Skin of body (tissue), 2 donors: ENCODE measurements around the gene GABPB2. TPM values are rescaled to one million over a fixed set of nuclear protein-coding genes. Genes with fewer than 3 reads are reported as not detected.

Experiments
- DNase-seq: peaks from one replicate; lab custom pipeline; 2025; lab: John Stamatoyannopoulos, UW
- total RNA-seq: library from RNA; depleted of rRNA; stranded (reverse); fragments of >200 nt; gene quantifications from one replicate; pipeline ENCODE4 v1.2.3, GENCODE V29; 2014

GABPB2 gene
- 14.0 TPM for total RNA-seq

DNA sequence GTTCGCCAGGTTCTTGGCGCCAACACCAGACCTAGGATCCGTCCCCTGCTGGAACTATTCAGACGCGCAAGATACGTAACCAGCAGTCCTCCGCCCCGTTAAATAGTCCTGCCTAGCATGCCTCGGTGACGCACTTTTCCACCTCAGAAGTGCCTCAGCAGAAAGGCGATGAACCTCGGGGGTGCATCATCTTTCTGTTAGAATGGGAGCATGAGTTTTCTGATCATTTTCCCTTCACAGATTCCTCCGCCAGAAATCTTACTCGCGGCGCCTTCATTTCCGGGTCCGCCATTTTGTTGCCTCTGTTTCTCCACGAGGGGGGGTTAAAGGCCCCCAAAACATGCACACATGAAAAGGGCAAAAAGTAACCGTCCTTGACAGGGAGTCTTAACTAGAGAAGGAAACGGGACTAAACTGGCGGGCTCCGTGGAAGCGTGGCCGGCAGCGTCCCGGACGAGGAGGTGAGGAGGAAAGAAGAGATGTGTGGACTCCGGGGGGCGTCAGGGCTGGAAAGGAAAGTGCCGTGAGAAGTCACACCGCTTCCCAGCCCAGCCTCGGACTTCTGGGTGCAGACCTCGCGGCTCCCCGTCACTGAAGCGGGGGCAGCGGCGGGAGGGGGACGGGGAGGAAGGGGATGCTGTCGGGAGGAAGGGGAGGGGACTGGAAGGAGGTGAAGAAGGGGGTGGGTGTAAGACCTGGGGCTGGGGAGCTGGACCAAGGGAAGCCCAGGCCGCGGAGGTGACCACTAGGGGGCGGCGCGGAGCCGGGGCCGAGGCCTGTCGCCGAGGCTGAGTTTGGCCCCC is at the start of gene GABPB2:
Gene GABPB2 (plus strand): TSS at position 288 of the 803 bp plus-strand sequence. CDS start 17,429 bp downstream, outside the sequence.
- DNase-seq = peak; percentile 97

DNA sequence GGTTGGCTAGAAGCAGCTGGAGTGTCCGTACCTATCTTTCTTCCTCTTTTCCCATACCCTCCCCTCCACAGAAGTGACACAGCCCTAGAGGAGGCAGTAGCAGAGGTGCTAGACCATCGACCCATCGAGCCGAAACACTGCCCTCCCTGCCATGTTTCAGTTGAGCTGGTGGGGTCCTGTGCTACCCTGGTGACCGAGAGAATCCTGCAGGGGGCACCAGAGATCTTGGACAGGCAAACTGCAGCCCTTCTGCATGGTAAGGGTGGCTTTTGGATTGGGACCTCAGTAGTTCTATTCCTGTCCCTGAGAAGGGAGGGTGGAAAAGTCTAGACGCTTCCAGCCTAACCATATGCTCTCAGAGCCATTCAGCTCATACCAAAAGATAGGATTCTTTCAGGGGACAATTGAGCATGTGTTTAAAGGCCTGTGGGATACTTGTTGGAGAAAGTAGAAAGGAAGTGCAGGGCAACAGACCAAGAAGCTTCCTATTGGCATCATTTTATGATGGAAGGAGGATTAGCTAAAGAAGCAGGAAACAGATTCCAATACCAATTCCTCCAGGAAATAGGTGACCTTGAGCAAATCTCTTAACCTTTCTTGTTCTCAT is 45.9 kb upstream of the GABPB2 start:
- no peak for DNase-seq

DNA sequence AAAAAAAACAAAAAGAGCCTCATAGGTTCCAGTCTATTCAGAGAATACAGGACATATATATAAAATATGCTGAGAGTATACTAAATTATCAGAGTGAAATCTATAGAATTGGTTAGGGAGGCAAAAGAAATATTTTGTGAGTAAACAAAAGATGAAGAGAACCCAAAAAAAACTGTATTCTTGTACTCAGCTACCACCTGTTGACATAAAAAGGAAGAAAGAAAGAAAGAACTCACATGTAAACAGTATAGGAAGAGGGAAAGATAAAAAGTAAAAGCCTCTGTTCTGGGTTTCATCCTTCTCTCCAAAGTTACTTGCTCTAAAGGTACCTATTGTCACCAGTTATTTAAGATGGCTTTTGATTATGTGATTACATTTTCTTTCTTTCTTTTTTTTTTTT is 44.1 kb upstream of the GABPB2 start:
- DNase-seq = no peak

DNA sequence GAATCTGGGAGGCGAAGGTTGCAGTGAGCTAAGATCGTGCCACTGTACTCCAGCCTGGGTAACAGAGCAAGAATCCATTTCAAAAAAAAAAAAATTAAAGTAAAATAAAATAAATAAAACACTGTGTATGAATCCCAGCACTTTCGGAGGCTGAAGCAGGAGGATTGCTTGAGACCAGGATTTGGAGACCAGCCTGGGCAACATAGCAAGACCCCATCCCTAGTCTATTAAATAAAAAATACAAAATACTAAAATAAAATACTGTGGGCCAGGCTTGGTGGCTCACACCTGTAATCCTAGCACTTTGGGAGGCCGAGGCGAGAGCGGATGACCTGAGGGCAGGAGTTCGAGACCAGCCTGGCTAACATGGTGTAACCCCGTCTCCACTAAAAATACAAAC is 38.4 kb upstream of the GABPB2 start:
- no peak for DNase-seq

DNA sequence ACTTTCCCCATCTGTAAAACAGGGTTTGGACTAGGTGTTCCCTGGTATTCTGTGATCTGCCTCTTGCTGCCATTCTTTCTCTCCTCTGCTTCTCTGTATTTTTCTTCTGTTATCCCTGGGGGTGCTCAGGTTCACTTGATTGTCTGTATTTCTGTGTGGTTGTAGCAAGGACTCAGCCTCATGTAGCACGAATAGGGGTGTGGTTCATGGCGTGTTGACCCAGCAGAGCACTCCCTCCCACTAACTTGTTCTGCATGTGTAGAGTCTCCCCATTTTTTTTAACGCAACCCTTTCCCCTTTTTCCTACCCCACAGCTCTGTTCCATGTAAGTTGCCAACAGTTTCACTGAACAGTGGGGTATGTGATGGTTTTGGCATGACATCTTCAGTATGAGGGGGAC is 35.4 kb upstream of the GABPB2 start:
- no peak for DNase-seq

DNA sequence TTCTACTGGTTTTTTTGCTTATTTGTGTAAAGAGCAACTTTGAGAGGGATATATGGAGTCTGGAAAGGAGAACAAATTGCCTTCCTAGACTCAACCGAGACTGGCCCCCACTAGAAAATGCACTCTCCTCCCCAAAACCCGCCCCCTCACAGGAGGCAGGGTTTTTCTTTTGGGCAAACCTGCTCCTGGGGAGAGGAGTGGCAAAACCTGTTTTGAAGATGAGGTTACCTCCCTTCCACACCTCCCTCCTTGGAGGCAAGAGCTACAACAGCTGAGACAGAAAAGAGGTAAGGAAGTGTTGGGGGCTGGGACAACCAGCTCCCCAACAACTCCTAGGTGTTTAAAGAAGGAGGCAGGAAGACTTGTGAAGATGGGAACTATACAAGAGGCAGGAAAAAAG is 34.2 kb upstream of the GABPB2 start, which contains the start of gene BNIPL:
Gene BNIPL (plus strand): TSS at position 231 of the 400 bp plus-strand sequence. CDS start 140 bp downstream, at position 371.
- DNase-seq = no peak

DNA sequence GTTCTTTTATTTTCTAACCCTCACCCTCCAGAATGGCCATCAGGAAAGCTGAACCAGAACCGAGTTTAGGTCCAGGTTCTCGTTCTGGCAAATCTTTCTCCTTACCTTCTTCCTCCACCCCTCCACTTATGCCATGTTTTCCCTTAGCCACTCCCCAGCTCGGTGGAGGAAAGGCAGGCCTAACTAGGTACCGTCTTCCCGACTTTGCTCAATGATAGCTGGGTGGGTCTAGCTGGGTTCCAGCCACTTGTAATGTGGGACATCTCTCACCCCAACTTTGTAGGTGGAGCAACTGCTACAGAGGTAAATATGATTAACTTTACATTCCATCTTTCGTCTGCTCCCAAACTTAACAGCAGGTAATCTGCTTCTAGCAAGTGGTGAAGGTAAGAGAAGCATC is 33.5 kb upstream of the GABPB2 start:
- no peak for DNase-seq

DNA sequence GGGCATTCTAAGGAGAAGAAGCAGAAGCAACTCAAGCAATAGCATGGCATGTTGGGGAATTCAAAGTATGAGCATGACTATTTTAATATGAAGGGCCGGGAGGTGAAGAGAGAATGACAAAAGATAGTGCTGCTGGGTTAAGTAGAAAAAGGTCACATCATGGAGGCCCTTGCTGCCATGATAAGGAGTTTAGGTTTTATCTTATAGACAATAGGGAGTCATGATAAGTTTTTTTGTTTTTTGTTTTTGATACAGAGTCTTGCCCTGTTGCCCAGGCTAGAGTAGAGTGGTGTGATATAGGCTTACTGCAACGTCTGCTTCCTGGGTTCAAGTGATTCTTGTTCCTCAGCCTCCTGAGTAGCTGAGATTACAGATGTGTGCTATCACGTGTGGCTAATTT is 31.0 kb upstream of the GABPB2 start:
- DNase-seq = no peak

DNA sequence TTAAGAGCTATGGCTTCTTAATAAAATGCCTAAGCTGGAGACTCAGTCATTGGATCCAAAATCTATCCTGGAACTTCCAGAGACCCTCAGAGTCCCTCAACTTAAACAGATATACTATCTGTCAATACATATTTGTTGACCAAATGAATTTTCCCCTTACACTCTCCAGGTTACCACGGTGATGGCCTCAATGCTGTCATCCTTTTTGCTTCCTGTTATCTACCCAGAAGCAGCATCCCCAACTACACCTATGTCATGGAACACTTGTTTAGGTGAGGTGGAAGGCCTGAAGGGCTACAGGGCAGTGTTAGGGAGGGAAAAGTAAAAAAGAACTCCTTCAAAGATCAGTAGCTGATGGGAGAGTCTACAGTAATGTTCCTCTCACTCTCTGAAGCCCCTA is 27.4 kb upstream of the GABPB2 start:
- no peak for DNase-seq

DNA sequence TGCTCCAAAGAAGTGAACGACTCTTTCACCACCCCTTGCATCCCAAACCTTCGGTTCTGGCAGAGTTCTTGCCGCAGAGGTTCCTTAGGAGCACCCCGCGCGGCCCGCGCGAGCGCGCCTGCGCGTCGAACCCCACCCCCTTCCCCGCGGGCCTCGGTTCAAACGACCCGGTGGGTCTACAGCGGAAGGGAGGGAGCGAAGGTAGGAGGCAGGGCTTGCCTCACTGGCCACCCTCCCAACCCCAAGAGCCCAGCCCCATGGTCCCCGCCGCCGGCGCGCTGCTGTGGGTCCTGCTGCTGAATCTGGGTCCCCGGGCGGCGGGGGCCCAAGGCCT is 23.0 kb upstream of the GABPB2 start, which contains the start of gene C1orf56:
Gene C1orf56 (plus strand): TSS at position 161 of the 334 bp plus-strand sequence. CDS start 97 bp downstream, at position 258.
- DNase-seq = peak; percentile 35

DNA sequence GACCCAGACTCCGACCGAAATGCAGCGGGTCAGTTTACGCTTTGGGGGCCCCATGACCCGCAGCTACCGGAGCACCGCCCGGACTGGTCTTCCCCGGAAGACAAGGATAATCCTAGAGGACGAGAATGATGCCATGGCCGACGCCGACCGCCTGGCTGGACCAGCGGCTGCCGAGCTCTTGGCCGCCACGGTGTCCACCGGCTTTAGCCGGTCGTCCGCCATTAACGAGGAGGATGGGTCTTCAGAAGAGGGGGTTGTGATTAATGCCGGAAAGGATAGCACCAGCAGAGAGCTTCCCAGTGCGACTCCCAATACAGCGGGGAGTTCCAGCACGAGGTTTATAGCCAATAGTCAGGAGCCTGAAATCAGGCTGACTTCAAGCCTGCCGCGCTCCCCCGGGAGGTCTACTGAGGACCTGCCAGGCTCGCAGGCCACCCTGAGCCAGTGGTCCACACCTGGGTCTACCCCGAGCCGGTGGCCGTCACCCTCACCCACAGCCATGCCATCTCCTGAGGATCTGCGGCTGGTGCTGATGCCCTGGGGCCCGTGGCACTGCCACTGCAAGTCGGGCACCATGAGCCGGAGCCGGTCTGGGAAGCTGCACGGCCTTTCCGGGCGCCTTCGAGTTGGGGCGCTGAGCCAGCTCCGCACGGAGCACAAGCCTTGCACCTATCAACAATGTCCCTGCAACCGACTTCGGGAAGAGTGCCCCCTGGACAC is 22.5 kb upstream of the GABPB2 start:
- DNase-seq = peak; percentile 27

DNA sequence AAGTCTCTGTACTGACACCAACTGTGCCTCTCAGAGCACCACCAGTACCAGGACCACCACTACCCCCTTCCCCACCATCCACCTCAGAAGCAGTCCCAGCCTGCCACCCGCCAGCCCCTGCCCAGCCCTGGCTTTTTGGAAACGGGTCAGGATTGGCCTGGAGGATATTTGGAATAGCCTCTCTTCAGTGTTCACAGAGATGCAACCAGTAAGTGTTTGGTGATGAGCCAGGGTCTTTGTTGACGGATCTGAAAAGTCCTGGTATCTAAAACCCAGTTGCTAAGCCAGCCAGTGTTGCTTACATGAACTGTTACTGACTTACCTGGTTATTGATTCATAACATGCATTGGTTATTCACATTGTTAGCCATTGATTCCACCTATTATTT is 21.9 kb upstream of the GABPB2 start:
- no peak for DNase-seq

DNA sequence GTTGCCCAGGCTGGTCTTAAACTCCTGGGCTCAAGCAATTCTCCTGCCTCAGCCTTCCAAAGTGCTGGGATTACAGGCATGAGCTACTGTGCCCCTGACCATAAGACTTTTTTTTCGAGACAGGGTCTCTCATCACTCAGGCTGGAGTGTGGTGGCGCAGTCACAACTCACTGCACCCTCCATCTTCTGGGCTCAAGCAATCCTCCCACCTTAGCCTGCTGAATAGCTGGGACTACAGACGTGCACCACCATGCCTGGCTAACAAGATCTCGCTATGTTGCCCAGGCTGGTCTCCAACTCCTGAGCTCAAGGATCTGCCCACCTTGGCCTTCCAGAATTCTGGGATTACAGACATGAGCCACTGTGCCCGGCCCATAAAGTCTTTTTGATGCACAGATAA is 21.1 kb upstream of the GABPB2 start:
- DNase-seq = no peak

DNA sequence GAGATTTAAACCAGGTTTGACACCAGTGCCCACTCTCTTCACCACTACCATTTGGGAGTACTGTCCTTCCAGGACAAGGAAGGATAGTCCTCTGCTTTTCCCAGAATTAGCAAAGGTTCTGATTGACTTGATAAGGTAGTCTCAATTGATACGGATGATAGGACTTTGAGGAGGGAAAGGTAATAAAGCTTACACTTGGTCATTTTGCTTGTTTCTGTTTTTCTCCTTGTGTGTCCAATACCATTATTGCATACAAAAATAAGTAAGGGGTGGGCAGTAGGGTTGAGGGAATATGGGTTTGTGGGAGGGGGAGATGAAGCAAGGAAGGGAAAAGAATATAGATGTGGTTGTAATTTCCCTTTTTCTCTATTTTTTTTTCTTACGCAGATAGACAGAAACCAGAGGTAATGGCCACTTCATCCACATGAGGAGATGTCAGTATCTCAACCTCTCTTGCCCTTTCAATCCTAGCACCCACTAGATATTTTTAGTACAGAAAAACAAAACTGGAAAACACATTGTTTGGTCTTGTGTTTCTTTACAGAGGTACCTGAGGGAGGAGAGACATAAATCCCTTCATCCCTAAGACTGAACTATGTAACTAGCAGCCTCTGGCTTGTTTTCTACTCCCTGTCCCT is 20.4 kb upstream of the GABPB2 start:
- no peak for DNase-seq

DNA sequence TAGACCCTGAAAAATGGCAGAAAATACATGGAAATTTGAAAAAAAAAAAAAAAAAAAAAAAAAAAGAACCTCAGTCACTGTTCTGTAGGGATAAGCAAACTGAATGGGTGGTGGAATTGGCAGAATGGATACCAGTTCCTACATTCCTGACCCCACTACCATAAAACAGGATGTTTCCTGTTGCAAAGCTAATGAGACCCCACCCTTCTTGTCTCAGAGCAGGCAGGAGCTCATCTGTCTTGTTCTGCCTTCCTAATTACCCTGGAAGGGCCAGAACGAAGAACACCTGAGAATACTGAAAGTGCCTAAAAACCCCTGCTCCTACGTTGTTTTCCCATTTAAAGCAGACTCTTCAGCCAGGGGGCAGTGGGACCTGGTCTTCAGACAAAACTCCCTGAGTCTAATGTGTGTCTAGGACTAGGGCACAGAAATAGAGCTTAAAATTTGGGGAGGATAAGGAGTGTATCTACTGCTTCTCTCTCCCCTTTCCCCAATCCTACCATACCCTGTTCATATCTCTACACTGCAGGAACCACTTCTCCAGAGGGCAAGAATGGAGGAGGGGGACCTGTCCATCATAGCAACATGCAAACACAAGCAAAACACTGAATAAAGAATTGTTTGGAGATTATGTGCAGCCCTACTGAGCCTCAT is 19.1 kb upstream of the GABPB2 start:
- DNase-seq = no peak

DNA sequence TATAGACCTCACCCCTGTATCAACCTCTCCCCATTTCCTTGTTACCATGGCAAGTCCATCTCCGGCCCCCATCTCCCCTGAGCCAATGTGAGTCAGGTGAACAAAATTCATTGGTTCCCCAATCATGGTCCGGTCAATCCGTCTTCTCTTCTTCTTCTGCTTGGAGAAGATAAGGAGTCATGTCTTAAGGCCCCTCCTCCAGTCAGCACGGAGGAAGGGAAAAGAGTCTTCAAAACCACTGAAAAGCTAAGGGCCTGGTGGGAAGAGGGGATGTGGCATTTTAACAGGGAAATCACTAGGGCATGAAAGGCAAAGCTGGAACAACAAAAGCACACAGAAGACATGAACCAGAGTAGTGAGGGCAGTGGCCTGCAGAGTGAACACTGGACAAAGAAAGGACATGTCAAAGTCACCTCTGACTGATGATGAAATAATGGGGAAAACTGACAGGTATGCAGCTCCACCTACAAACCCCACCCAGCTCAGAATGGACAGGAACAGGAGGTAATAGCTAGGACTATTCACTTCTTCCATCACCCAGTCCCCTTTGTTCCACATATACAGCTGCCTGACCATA is 15.5 kb upstream of the GABPB2 start:
- no peak for DNase-seq

DNA sequence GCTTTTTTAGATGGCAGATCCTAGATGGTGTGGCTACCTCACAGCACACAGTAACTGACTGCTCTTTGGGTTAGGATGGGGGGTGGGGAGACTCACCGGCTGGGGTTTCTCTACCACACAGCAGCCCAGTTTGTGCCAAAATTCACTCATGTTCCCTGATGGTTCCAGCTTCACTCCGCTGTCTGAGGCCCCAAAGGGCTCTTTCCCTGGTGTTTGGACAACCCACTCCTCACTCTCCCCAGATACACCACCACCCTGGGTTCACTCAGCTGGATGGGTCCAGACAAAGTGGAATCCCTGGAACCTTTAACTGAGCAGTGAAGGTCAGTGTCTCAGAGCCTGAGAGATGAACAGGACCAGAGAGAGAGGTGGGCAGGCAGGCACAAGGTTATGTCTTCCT is 15.0 kb upstream of the GABPB2 start:
- DNase-seq = no peak

DNA sequence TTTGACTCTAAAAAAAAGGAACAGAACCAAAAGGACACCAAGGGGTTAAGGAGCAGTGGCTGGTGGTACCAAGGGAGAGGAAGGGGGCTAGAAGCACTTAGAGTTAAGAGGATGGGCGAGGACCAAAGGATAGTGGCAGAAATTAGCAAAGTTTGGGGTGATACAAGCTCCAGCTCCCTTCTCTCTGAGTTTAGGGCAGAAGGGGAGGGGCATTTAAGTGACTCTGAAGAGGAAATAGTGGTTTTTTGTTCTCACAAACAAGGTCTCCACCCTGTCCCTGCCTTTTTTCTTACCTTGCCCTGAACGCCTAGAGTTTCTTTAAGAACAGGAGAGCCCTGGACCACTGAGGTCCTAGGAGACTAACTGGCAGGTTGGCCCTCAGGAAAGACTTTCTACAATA is 14.4 kb upstream of the GABPB2 start:
- no peak for DNase-seq

DNA sequence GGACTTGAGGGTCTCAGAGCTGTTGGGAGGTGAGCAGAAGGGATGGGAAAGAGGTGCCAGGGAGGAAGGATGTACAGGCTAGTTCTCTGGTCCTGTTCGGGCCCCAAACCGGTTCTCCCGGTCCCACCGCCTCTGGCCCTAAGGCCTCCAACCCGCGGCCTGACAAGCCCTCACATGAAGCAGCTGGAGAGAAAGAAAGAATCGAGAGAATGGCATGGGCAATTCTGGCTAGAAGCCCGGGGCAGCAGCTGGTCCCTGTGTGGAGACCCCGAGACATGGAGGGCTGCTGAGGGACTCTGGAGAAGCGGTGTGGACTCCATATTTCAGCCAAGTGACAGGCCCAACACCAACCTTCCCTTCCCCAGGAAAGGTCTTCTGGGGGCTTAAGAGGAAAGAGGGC is 11.9 kb upstream of the GABPB2 start:
- peak; percentile 26 for DNase-seq

DNA sequence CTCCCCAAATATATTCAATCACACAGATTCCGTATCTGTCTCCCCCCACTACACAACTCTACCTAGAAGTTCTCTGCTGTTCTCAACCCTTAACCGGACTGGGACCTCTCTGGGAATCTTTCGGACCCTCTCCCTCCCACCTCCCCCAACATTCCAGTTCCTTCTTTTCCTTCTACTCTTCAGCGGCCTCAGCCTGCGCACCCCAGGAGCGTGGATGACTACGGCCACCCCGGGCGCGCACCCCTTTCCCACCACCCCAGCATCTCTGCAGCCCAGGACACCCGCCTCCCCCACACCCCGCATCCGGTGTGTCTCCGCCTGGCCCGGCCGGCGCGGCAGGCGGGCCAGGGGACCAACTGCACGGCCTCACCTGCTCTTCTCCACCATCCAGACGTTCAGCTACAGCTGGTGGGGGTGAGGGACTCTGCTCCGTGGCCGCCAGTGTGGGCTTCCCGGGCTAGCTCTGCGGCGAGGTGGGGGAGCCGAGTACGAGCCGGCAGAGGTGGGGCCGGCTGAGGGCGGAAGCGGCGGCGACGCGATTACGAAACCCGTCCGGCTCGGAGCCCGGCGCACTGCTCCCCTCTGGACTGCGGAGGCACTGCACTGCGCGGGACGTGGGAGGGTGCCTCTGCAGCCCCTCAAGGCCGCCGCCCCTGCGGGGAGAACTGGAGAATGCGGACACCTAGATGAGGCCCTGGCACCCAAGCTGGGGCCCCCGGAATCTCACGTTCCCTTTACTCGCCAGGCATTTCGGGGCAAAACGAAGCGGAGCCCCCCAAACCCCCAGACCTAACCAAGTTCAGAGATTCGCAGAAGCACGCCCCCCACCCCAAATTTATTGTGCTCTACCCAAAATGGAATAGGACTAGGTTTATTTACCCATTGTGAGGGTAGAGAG is 11.2 kb upstream of the GABPB2 start, which contains the start of gene CDC42SE1:
Gene CDC42SE1 (minus strand): TSS at position 514 of the 898 bp plus-strand sequence. CDS start 3,892 bp downstream, outside the sequence.
- DNase-seq = peak; percentile 79
